CD4-positive, CD25-positive, alpha-beta regulatory T cell (primary cell): Measurements from ENCODE around the gene RRAS2. TPM values are rescaled to one million over a fixed set of nuclear protein-coding genes. Genes with fewer than 3 reads are reported as not detected.
A peak's percentile ranks its signal among the peaks of the same experiment; 100 is the strongest.

Experiments used
- ATAC-seq, 2 donors: fragments of 150-1000 bp; cut with Tn5 transposase; one replicate each; pipeline ENCODE4 v1.10.0; 2021; ENCODE audit warnings: low read depth in 2 of 2, moderate number of reproducible peaks in 2 of 2, moderate library complexity in 1 of 2
- DNase-seq, 3 donors: peaks; one replicate each; pipeline versions ENCODE4 v3.0.0 to v3.0.0-alpha.2; 2012 to 2022; ENCODE audit warnings: mixed read lengths in 1 of 3
- H3K27ac ChIP-seq: one replicate; pipeline ENCODE4 v1.7.0; 2013; ENCODE audit warnings: mild to moderate bottlenecking, low read length; ENCODE audit not compliant: insufficient read depth, poor library complexity, severe bottlenecking
- H3K27me3 ChIP-seq: one replicate; pipeline ENCODE4 v1.7.0; 2013; ENCODE audit warnings: low read length; ENCODE audit not compliant: control insufficient read depth, insufficient read depth
- H3K36me3 ChIP-seq: one replicate; pipeline ENCODE4 v1.7.0; 2013; ENCODE audit warnings: mild to moderate bottlenecking, low read length, moderate library complexity; ENCODE audit not compliant: control insufficient read depth, insufficient read depth
- H3K4me1 ChIP-seq: 2 replicates; pipeline ENCODE4 v1.7.0; 2013; ENCODE audit warnings: mild to moderate bottlenecking, low read length; ENCODE audit not compliant: insufficient read depth, control insufficient read depth, poor library complexity, severe bottlenecking
- H3K4me3 ChIP-seq: one replicate; pipeline ENCODE4 v1.7.0; 2013; ENCODE audit warnings: low read depth, mild to moderate bottlenecking, low read length, moderate library complexity
- H3K9me3 ChIP-seq, 2 experiments: 1 replicate in 1 of 2; 2 replicates in 1 of 2; pipeline ENCODE4 v1.7.0; 2013; ENCODE audit warnings: low read length in 2 of 2, mild to moderate bottlenecking in 1 of 2, moderate library complexity in 1 of 2; ENCODE audit not compliant: control insufficient read depth in 2 of 2
- H3K27ac Mint-ChIP-seq, 3 donors: one replicate each; pipeline ENCODE4 v1.8.0; 2020 to 2022; ENCODE audit warnings: mild to moderate bottlenecking in 3 of 3, mixed read lengths in 3 of 3, moderate library complexity in 2 of 3
- H3K27me3 Mint-ChIP-seq: one replicate; pipeline ENCODE4 v1.8.0; 2022; ENCODE audit warnings: mild to moderate bottlenecking, mixed read lengths
- H3K36me3 Mint-ChIP-seq: one replicate; pipeline ENCODE4 v1.8.0; 2020; ENCODE audit warnings: mixed read lengths
- H3K4me1 Mint-ChIP-seq, 4 donors: one replicate each; pipeline ENCODE4 v1.8.0; 2020 to 2022; ENCODE audit warnings: mixed read lengths in 4 of 4, mild to moderate bottlenecking in 1 of 4
- H3K4me3 Mint-ChIP-seq, 4 donors: one replicate each; pipeline ENCODE4 v1.8.0; 2020 to 2022; ENCODE audit warnings: mild to moderate bottlenecking in 4 of 4, mixed read lengths in 4 of 4, moderate library complexity in 3 of 4
- H3K9me3 Mint-ChIP-seq, 7 donors: one replicate each; pipeline ENCODE4 v1.8.0; 2020 to 2022; ENCODE audit warnings: mixed read lengths in 7 of 7, mild to moderate bottlenecking in 3 of 7, moderate library complexity in 2 of 7
- polyA plus RNA-seq, 4 donors: library from polyadenylated mRNA; unstranded; fragments of 300-500 nt; fragmentation: Illumina TruSeq; gene quantifications; one replicate each; pipeline ENCODE4 v1.2.3, GENCODE V29; 2021
- total RNA-seq: library from RNA; stranded (reverse); gene quantifications from one replicate; pipeline ENCODE4 v1.2.3, GENCODE V29; 2022

The RRAS2 gene
- total and polyA plus RNA-seq, 5 donors from 2014 or later, result 1.8 to 13.9 (median 4.2) TPM

DNA sequence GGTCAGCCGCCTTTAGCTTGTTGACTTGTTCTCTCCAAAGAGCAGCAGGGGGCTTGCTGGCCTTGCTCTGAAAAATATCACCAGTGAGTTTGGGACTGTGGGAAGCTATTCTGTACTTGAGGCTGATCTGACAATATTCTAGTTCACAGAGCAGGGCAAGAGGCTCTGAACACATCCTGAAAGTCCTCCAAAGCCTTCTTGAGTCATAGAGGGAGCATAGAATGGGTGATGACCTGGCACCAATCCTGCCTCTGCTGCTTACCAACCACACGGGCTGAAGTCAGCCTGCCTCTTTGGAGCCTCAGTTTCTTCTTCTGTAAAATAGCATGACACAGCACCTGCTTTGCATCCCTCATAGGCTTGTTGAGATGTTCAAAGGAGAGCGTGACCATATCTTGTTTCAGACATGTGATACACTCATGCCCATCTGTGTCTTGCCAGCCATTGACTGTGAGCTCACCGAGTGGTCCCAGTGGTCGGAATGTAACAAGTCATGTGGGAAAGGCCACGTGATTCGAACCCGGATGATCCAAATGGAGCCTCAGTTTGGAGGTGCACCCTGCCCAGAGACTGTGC lies 96.6 kb downstream of the RRAS2 start:
- no peak overlapping the region for H3K4me3 ChIP-seq
- Mint-ChIP-seq H3K4me1 (no peaks in the 10 kb centered on the region), H3K27me3 (no peaks in the 10 kb centered on the region), H3K36me3 (peaks cover 19% of the 10 kb centered on the region), H3K4me3 (no peak overlapping the region), H3K9me3 (no peaks in the 10 kb centered on the region), H3K27ac (no peak overlapping the region)
- DNase-seq (no peak), ATAC-seq (no peak)
- no peaks in the 10 kb centered on the region for H3K36me3 ChIP-seq
- H3K4me1 ChIP-seq, result no peaks in the 10 kb centered on the region
- H3K27ac ChIP-seq, result no peak overlapping the region
- H3K9me3 ChIP-seq, result no peaks in the 10 kb centered on the region
- no peaks in the 10 kb centered on the region for H3K27me3 ChIP-seq

DNA sequence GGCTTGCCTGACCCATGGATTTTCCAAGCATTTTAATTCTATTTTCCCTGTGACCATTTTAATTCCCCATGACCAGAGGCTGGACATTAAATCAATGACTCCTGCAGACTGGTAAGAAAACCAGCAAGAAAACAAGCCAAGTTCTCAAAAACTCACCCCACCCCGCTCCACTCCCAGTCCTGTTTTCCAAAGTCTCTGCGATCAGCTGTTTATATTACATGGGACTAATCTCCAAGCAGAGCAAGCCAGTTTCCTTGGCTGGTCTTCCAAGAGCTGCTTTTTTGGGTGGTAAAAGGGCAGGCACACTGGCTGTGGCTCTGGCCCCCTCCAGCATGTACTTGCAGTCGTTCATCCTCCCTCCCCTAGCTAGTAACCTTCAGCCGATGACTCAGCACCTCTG lies 97.9 kb downstream of the RRAS2 start:
- H3K27me3 Mint-ChIP-seq, result no peaks in the 10 kb centered on the region
- Histone ChIP-seq H3K4me3 (no peak overlapping the region), H3K9me3 (no peaks in the 10 kb centered on the region), H3K27ac (no peak overlapping the region), H3K27me3 (no peaks in the 10 kb centered on the region), H3K36me3 (no peaks in the 10 kb centered on the region), H3K4me1 (no peaks in the 10 kb centered on the region)
- no peaks in the 10 kb centered on the region for H3K9me3 Mint-ChIP-seq
- H3K36me3 Mint-ChIP-seq, result peaks cover 23% of the 10 kb centered on the region
- ATAC-seq, result no peak
- no peak overlapping the region for H3K4me3 Mint-ChIP-seq
- no peak for DNase-seq
- no peak overlapping the region for H3K27ac Mint-ChIP-seq
- no peaks in the 10 kb centered on the region for H3K4me1 Mint-ChIP-seq

DNA sequence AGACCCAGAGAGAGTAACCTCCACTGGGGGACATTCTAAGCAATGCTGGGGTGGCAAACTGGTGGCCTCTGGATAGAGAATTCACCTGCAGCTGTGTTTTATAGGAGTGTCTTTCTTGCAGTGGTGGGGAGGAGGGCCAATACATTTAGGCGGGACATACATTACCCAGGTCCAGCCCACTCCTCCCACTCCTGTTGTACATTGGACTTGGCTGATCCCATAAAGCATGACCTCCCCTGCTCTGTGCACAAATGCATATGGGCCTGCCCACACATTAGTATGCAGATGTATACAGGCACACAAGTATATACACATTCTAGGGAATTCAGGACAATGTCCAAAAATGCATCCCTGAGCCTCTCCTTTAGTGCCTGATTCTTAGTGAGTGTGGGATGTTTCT lies 99.1 kb downstream of the RRAS2 start:
- Mint-ChIP-seq H3K36me3 (peaks cover 15% of the 10 kb centered on the region), H3K4me1 (no peaks in the 10 kb centered on the region), H3K27ac (no peak overlapping the region), H3K4me3 (no peak overlapping the region), H3K27me3 (no peaks in the 10 kb centered on the region), H3K9me3 (no peaks in the 10 kb centered on the region)
- H3K27me3 ChIP-seq, result no peaks in the 10 kb centered on the region
- H3K36me3 ChIP-seq, result no peaks in the 10 kb centered on the region
- DNase-seq, result no peak
- no peak overlapping the region for H3K4me3 ChIP-seq
- H3K27ac ChIP-seq, result no peak overlapping the region
- no peaks in the 10 kb centered on the region for H3K4me1 ChIP-seq
- H3K9me3 ChIP-seq, result no peaks in the 10 kb centered on the region
- ATAC-seq, result no peak

DNA sequence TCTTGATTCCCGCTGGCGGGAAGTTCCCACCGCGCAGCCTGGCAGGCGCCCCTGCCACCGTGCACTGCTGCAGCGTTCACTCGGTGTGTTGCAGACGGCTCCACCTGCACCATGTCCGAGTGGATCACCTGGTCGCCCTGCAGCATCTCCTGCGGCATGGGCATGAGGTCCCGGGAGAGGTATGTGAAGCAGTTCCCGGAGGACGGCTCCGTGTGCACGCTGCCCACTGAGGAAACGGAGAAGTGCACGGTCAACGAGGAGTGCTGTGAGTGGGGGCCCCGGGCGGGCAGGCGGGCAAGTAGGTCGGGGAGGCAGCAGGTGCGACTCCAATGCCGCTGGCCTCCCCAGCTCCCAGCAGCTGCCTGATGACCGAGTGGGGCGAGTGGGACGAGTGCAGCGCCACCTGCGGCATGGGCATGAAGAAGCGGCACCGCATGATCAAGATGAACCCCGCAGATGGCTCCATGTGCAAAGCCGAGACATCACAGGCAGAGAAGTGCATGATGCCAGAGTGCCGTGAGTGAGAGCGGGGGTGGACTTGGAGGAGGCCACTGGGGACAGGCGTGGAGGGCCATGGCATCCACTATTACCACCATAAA lies 99.7 kb downstream of the RRAS2 start:
- DNase-seq, result no peak

DNA sequence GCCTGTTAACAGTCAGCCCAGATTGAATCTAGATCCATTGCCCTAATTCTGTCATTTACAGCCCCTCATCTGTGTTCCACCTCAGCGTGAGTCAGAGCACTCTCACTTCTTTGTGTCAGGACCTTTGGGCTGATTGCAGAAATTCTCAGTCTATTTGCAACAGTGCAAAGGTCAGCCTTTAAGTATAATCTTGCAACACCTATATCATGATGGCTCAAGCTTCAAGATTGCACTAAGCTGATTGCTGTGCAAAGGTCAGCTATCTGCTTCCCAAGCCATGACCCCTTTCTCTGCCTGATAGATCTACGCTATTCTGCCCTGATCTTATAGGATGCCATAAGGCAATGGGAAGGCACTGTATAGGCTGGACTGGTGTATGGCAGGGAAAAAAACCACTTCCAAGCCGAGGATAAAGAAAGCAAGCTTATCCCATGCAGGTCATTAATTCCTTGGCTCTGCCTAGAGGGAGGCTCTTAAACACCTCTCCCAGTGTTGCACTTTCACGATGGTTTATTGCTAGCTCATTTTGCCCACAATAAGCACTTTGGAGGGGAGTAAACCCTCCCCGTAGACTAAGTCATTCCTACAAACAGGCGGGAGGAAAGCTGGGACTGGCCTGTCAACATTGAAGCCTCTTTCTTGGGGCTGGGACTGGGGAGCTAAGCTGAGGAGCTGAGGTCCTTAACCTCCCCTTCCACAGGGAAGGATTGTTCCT lies 100.6 kb downstream of the RRAS2 start:
- DNase-seq (no peak), ATAC-seq (no peak)
- H3K36me3 ChIP-seq, result no peaks in the 10 kb centered on the region
- Mint-ChIP-seq H3K4me1 (no peaks in the 10 kb centered on the region), H3K27me3 (no peaks in the 10 kb centered on the region), H3K27ac (peak overlapping the region in 1 of 3 donors; percentile 45), H3K9me3 (no peaks in the 10 kb centered on the region), H3K4me3 (no peak overlapping the region), H3K36me3 (peaks cover 6% of the 10 kb centered on the region)
- no peaks in the 10 kb centered on the region for H3K4me1 ChIP-seq
- H3K4me3 ChIP-seq, result no peak overlapping the region
- no peak overlapping the region for H3K27ac ChIP-seq
- no peaks in the 10 kb centered on the region for H3K9me3 ChIP-seq
- no peaks in the 10 kb centered on the region for H3K27me3 ChIP-seq

More for the DNA sequence above, 99.7 kb downstream of the RRAS2 start:
- Mint-ChIP-seq H3K9me3 (no peaks in the 10 kb centered on the region), H3K27ac (no peak overlapping the region), H3K36me3 (peaks cover 10% of the 10 kb centered on the region), H3K27me3 (no peaks in the 10 kb centered on the region), H3K4me3 (no peak overlapping the region), H3K4me1 (no peaks in the 10 kb centered on the region)
- ATAC-seq, result no peak
- no peaks in the 10 kb centered on the region for H3K27me3 ChIP-seq
- H3K4me1 ChIP-seq, result no peaks in the 10 kb centered on the region
- no peak overlapping the region for H3K4me3 ChIP-seq
- no peak overlapping the region for H3K27ac ChIP-seq
- H3K9me3 ChIP-seq, result no peaks in the 10 kb centered on the region
- H3K36me3 ChIP-seq, result no peaks in the 10 kb centered on the region

DNA sequence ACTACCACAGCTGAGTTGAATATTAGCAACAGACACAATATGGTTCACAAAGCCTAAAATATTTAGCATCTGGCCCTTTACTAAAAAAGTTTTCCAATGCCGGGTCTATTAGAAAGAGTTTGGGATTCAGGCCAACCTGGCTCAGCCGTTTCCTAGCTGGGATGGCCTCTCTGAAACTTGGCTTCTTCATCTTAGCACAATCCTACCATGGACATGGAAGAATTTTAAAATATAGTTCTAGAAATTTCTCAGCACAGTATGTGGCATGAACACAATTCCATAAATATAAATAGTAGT lies 103.8 kb downstream of the RRAS2 start:
- Mint-ChIP-seq H3K27ac (no peak overlapping the region), H3K4me3 (no peak overlapping the region), H3K36me3 (peaks cover 4% of the 10 kb centered on the region), H3K9me3 (no peaks in the 10 kb centered on the region), H3K4me1 (no peaks in the 10 kb centered on the region), H3K27me3 (no peaks in the 10 kb centered on the region)
- Histone ChIP-seq H3K4me3 (no peak overlapping the region), H3K36me3 (no peaks in the 10 kb centered on the region), H3K4me1 (no peaks in the 10 kb centered on the region), H3K9me3 (no peaks in the 10 kb centered on the region), H3K27me3 (no peaks in the 10 kb centered on the region), H3K27ac (no peak overlapping the region)
- ATAC-seq (no peak), DNase-seq (no peak)

DNA sequence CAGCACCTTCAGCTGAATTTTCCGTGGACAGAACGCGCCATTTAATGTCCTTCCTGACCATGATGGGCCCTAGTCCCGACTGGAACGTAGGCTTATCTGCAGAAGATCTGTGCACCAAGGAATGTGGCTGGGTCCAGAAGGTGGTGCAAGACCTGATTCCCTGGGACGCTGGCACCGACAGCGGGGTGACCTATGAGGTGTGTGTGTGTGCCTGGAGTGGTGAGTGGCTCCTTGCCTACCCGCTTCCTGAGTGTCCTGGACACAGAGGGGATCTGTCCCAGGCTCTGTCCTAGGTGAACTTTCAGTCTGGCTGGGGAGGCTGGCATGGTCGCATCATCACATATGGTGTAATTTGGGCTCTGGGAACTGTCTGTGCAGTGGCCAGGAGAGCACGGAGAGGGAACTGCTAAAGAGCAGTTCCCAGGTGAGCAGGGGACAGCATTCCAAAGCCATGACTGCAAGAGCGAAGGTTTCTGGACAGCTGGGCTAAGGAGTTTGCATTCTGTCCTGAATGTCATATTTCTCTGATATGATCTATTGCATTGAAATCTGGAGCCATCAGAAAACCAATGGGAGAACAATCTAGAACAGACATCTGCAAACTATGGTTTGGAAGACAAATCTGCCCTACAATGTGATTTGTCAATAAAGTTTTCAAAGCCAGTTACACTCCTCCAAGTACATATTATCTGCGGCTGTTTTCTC lies 104.3 kb downstream of the RRAS2 start:
- Mint-ChIP-seq H3K27me3 (no peaks in the 10 kb centered on the region), H3K36me3 (peaks cover 4% of the 10 kb centered on the region), H3K27ac (no peak overlapping the region), H3K9me3 (no peaks in the 10 kb centered on the region), H3K4me1 (peaks cover 0 to 2% (median 0%) of the 10 kb centered on the region in 4 donors), H3K4me3 (no peak overlapping the region)
- no peak for DNase-seq
- no peaks in the 10 kb centered on the region for H3K9me3 ChIP-seq
- no peaks in the 10 kb centered on the region for H3K27me3 ChIP-seq
- H3K27ac ChIP-seq, result no peak overlapping the region
- no peak overlapping the region for H3K4me3 ChIP-seq
- H3K4me1 ChIP-seq, result no peaks in the 10 kb centered on the region
- ATAC-seq, result no peak
- H3K36me3 ChIP-seq, result no peaks in the 10 kb centered on the region
